Kidney (tissue), 14 donors: ENCODE measurements around the gene PVALEF. TPM values are rescaled to one million over a fixed set of nuclear protein-coding genes. Genes with fewer than 3 reads are reported as not detected.

ENCODE experiments used
- DNase-seq, 5 donors: peaks; one replicate each; pipeline ENCODE4 v3.0.0-alpha.2; 2013 to 2020
- FAIRE-seq: peaks from 2 replicates; lab custom pipeline; 2012; peaks lifted over from hg19 to GRCh38; lab: Jason Lieb, UNC
- H3K27ac ChIP-seq, 2 donors: one replicate each; pipeline ENCODE4 v1.7.0; 2013; ENCODE audit warnings: low read depth in 2 of 2, low read length in 2 of 2, inconsistent platforms in 1 of 2
- H3K27me3 ChIP-seq: one replicate; pipeline ENCODE4 v1.7.1; 2013; ENCODE audit warnings: low read length, inconsistent platforms; ENCODE audit not compliant: control insufficient read depth, insufficient read depth
- H3K36me3 ChIP-seq, 3 donors: one replicate each; pipeline versions ENCODE4 v1.7.0 to v1.7.1; 2013; ENCODE audit warnings: low read length in 3 of 3, control low read depth in 1 of 3, inconsistent platforms in 1 of 3; ENCODE audit not compliant: insufficient read depth in 3 of 3, control insufficient read depth in 2 of 3
- H3K4me1 ChIP-seq, 3 donors: one replicate each; pipeline versions ENCODE4 v1.7.0 to v1.7.1; 2013; ENCODE audit warnings: low read length in 3 of 3, inconsistent platforms in 1 of 3, low read depth in 1 of 3; ENCODE audit not compliant: control insufficient read depth in 2 of 3, insufficient read depth in 2 of 3
- H3K4me3 ChIP-seq, 3 donors: one replicate each; pipeline versions ENCODE4 v1.7.0 to v1.8.1; 2013; ENCODE audit warnings: low read length in 3 of 3, control low read depth in 1 of 3, inconsistent platforms in 1 of 3
- H3K9ac ChIP-seq, 3 donors: one replicate each; pipeline versions ENCODE4 v1.7.0 to v1.7.1; 2013; ENCODE audit warnings: low read length in 3 of 3, control low read depth in 1 of 3, inconsistent platforms in 1 of 3
- H3K9me3 ChIP-seq, 3 donors: one replicate each; pipeline versions ENCODE4 v1.7.0 to v1.7.1; 2013; ENCODE audit warnings: low read length in 3 of 3, control low read depth in 1 of 3, inconsistent platforms in 1 of 3; ENCODE audit not compliant: control insufficient read depth in 2 of 3, insufficient read depth in 1 of 3
- intact Hi-C: fragments of 100-400 bp; cut with DNase I; formaldehyde crosslinking; loops from one replicate; pipeline ENCODE4 v1.11.1; 2022
- polyA plus RNA-seq: library from polyadenylated mRNA; stranded (reverse); fragments of 350-450 nt; fragmentation: Illumina TruSeq; extraction: RNeasy Lipid Tissue Mini Kit (QIAGEN cat#74804); gene quantifications from one replicate; pipeline ENCODE4 v1.2.3, GENCODE V29; 2014; ENCODE audit warnings: low read depth, low replicate concordance; ENCODE audit not compliant: insufficient read depth
- total RNA-seq: library from RNA; stranded (reverse); fragmentation: NEBNext Ultra II Directional; extraction: Animal tissue kit (Norgen Biotek cat#: 25700); gene quantifications from one replicate; pipeline ENCODE4 v1.2.1, GENCODE V29; 2021
- TF ChIP-seq, protein P1 (sequence below): IDR thresholded peaks from 3 replicates; pipeline ENCODE4 v1.5.1; 2012; ENCODE audit warnings: mild to moderate bottlenecking, moderate library complexity, borderline replicate concordance; ENCODE audit not compliant: insufficient read depth; ENCODE audit errors: extremely low read depth
- donor health status: control.
- donor health status: control.
- donor health status: control.
- donor health status: control.
- donor health status: control.
- donor health status: DM: yes; HTN: yes; CAD: no.
- donor health status: Normal renal cell carcinoma (clear cell type).

The PVALEF gene
- total and polyA plus RNA-seq, 2 donors from 2014 or later = not detected

DNA sequence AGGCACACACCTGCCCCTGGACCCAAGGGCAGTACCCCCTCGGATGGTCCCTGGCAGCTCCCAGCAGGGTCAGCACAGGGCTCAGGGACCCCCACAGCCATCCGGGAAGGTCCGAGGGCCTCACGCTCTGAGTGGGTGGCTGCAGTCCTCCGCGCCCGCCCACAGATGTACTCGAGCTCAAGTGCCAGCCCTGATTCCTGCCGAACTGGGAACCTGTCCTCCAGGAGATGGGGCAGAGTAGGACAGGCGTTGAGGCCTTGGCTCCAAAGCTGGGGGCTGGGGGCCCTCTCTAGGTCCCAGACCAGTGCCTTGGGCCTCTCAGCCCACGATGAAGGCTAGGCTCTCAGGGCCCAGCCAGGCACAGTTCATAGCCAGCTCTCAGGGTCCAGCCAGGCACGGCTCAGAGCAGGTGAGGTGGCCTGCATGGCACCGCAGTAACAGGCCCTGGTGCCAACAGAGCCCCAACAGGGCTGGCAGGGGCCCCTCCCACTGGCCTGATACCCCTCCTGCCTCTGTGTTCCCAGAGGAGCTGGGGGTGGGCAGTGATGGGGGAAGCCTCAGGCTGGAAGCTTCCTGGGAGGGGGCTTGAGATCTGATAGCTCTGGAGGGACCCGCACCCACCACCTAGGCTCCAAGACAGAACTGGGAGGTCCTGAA, 35.5 kb upstream of the PVALEF start:
- Histone ChIP-seq H3K4me3 (no peak overlapping the region), H3K36me3 (no peaks in the 10 kb centered on the region), H3K27me3 (no peaks in the 10 kb centered on the region), H3K4me1 (no peaks in the 10 kb centered on the region), H3K9me3 (no peaks in the 10 kb centered on the region), H3K27ac (no peak overlapping the region), H3K9ac (no peak overlapping the region)
- FAIRE-seq (no peak), DNase-seq (no peak)
- intact Hi-C loops = no loop called here
- TF ChIP-seq, protein P1, sequence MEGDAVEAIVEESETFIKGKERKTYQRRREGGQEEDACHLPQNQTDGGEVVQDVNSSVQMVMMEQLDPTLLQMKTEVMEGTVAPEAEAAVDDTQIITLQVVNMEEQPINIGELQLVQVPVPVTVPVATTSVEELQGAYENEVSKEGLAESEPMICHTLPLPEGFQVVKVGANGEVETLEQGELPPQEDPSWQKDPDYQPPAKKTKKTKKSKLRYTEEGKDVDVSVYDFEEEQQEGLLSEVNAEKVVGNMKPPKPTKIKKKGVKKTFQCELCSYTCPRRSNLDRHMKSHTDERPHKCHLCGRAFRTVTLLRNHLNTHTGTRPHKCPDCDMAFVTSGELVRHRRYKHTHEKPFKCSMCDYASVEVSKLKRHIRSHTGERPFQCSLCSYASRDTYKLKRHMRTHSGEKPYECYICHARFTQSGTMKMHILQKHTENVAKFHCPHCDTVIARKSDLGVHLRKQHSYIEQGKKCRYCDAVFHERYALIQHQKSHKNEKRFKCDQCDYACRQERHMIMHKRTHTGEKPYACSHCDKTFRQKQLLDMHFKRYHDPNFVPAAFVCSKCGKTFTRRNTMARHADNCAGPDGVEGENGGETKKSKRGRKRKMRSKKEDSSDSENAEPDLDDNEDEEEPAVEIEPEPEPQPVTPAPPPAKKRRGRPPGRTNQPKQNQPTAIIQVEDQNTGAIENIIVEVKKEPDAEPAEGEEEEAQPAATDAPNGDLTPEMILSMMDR = no peak

DNA sequence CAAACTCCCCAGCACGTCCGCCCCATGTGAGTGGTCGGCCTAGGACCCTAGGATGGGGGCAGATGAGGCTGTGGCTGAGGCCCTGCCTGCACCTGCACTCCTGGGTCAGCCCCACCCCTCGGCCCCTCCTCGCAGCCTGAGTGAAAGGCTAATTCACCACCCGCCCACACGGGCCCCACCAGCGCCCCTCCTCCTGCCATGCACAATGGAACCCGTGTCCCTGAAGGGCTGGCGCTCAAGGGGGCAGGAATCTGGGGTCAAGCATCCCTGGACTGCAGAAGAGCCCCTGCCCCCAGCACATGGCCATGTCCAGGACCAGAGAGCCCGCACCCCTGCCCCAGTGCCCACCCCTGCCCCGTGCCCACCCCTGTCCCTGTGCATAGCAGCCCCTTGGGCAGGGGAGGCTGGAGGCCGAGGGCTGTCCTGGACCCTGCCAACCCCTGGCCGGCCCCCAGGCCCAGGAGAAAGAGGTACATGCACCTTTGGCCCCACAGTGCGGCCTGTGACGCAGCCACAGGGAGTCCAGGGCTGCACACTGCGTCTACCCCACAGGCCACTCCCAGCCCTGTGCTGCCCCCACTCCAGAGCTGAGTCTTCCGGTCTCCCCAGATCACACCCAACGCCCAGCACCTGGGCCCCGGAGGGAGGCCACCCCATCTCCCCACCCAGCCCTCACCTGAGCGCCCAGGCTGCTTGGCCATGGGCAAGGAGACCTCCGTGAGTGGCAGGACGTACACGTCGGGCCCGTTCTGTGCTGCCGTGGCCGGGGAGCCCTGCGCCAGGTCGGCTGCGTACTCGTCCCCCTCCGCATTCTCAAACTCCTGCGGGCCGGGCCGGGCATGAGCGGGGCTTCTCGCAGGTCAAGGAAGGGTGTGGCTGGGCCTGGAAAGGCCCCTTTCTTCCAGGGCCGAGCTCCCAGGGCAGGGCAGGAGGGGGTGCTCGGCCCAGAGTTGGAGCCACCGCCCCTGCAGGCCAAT, 34.6 kb upstream of the PVALEF start:
- Histone ChIP-seq H3K4me3 (no peak overlapping the region), H3K36me3 (no peaks in the 10 kb centered on the region), H3K27me3 (no peaks in the 10 kb centered on the region), H3K9me3 (no peaks in the 10 kb centered on the region), H3K9ac (no peak overlapping the region), H3K27ac (no peak overlapping the region), H3K4me1 (no peaks in the 10 kb centered on the region)
- TF ChIP-seq, protein P1 = no peak
- intact Hi-C loops = no loop called here
- DNase-seq (no peak), FAIRE-seq (no peak)

DNA sequence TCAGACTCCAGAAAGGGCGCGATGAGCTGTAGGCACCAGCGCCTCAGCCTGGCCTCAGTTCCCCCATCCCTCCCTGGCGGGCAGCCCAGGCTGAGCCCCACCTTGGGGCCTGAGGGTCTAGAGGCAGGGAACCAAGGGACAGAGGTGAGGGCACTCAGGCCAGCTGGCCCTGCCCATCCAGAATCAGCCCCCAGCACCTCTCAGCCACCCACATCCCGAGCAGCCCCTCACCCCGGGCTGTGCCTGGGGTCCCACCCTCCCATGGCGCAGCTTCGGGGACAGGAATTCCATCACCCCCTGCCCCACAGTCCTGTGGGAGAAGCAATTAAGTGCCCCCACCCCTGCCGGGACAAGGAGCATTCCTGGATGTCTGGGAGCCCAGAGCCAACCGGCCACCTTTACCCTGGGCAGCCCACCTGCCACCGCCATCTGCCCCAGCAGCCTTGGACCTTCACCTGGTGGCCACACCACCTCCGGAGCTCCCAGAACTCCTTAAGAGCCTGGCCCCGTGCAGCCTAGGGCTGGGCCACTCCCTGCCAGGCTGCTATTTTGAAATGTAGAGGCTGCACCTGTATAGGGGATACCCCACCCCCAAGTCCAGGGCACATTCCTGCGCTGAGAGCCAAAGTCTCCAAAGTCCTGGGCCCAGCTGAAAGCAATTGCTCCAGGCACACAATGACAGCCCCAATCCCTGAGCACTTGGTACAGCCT, 33.7 kb upstream of the PVALEF start:
- no peak overlapping the region for H3K27ac ChIP-seq
- H3K36me3 ChIP-seq = no peaks in the 10 kb centered on the region
- TF ChIP-seq, protein P1 = no peak
- DNase-seq (no peak), FAIRE-seq (no peak)
- no peak overlapping the region for H3K9ac ChIP-seq
- H3K4me1 ChIP-seq = no peaks in the 10 kb centered on the region
- no peak overlapping the region for H3K4me3 ChIP-seq
- no peaks in the 10 kb centered on the region for H3K27me3 ChIP-seq
- no peaks in the 10 kb centered on the region for H3K9me3 ChIP-seq
- intact Hi-C loops = no loop called here
